ENCODE results near the gene NAALADL2.

DNA sequence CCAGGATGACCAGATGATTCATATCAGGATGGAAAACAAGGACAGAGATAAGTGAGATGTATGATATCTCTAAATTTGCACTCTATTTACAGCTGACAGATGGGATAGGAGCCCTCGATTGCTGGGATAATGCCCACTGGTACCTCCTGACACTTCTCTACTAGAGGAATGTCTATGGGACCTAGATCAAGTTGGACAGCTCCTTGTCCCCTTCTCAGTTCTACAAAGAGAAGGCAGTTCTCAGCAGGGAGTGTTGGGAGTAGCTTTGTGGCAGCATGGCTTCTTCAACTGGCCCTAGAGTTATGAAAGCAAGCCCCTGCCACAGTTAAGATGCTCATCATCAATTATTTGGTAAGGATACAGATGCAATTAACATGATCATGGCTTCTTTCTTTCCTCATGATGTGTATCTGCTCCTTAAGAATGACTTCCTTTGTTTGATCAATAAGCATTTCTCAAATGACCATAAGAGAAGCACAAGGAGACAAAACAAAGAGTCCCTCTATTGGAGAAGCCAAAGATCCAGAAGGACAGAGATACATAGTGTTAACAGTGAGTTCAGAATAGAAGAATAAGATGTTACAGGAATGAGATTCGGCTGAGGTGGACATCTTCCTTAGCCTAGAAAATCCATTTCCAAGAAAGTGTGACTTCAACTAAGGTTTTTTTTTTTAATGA is 481.3 kb downstream of the NAALADL2 start:
- TF ChIP-seq, protein P1, sequence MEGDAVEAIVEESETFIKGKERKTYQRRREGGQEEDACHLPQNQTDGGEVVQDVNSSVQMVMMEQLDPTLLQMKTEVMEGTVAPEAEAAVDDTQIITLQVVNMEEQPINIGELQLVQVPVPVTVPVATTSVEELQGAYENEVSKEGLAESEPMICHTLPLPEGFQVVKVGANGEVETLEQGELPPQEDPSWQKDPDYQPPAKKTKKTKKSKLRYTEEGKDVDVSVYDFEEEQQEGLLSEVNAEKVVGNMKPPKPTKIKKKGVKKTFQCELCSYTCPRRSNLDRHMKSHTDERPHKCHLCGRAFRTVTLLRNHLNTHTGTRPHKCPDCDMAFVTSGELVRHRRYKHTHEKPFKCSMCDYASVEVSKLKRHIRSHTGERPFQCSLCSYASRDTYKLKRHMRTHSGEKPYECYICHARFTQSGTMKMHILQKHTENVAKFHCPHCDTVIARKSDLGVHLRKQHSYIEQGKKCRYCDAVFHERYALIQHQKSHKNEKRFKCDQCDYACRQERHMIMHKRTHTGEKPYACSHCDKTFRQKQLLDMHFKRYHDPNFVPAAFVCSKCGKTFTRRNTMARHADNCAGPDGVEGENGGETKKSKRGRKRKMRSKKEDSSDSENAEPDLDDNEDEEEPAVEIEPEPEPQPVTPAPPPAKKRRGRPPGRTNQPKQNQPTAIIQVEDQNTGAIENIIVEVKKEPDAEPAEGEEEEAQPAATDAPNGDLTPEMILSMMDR (IDR thresholded peaks at IDR 0.05): no peak
- TF ChIP-seq ZFX (IDR thresholded peaks at IDR 0.05; ENCODE audit: borderline replicate concordance): no peak
